Neural cell (in vitro differentiated cells): Measurements from ENCODE around the gene ROBO3. TPM values are rescaled to one million over a fixed set of nuclear protein-coding genes. Genes with fewer than 3 reads are reported as not detected.

Source experiments
- H2AFZ ChIP-seq: fragments of 200-600, 300-800 bp; sonication (generic), shearing (Covaris generic); 2 replicates; pipeline ENCODE4 v1.6.0; 2014; ENCODE audit warnings: low read depth, mild to moderate bottlenecking, antibody characterized with exemption, low read length, moderate library complexity
- H3F3A ChIP-seq: fragments of 200-600 bp; shearing (Covaris generic); 2 replicates; pipeline ENCODE4 v1.6.1; 2016; ENCODE audit warnings: mild to moderate bottlenecking, moderate library complexity, mixed read lengths, antibody characterized with exemption, low read length; ENCODE audit not compliant: insufficient read depth, poor library complexity, severe bottlenecking
- H3K27ac ChIP-seq: fragments of 200-600, 300-800 bp; sonication (generic), shearing (Covaris generic); 2 replicates; pipeline ENCODE4 v1.5.1; 2014; ENCODE audit warnings: mild to moderate bottlenecking, low read length, moderate library complexity
- H3K27me3 ChIP-seq: fragments of 300-800, 200-600 bp; sonication (generic), shearing (Covaris generic); 2 replicates; pipeline ENCODE4 v1.6.0; 2014; ENCODE audit warnings: mild to moderate bottlenecking, low read depth, low read length, moderate library complexity; ENCODE audit not compliant: insufficient read depth
- H3K36me3 ChIP-seq: fragments of 300-800, 200-600 bp; sonication (generic), shearing (Covaris generic); 2 replicates; pipeline ENCODE4 v1.5.1; 2014; ENCODE audit warnings: mild to moderate bottlenecking, antibody characterized with exemption, low read length, moderate library complexity; ENCODE audit not compliant: insufficient read depth
- H3K4me2 ChIP-seq: fragments of 300-800, 200-600 bp; sonication (generic), shearing (Covaris generic); 2 replicates; pipeline ENCODE4 v1.6.0; 2014; ENCODE audit warnings: mild to moderate bottlenecking, low read length
- H3K4me3 ChIP-seq: fragments of 300-800, 200-600 bp; sonication (generic), shearing (Covaris generic); 2 replicates; pipeline ENCODE4 v1.5.1; 2014; ENCODE audit warnings: mild to moderate bottlenecking, low read length, moderate library complexity
- H3K79me2 ChIP-seq: fragments of 200-600 bp; shearing (Covaris generic); replicated peaks from 2 replicates; pipeline ENCODE4 v1.6.0; 2014; ENCODE audit warnings: mild to moderate bottlenecking, low read length, moderate library complexity; ENCODE audit not compliant: insufficient read depth
- H3K9ac ChIP-seq: fragments of 300-800, 200-600 bp; sonication (generic), shearing (Covaris generic); 2 replicates; pipeline ENCODE4 v1.6.1; 2016; ENCODE audit warnings: mild to moderate bottlenecking, low read length, mixed read lengths
- H3K9me2 ChIP-seq: fragments of 200-600 bp; shearing (Covaris generic); 2 replicates; pipeline ENCODE4 v1.6.1; 2016; ENCODE audit warnings: mild to moderate bottlenecking, low read length, mixed read lengths; ENCODE audit not compliant: insufficient read depth
- H3K9me3 ChIP-seq: fragments of 200-600, 300-800 bp; sonication (generic), shearing (Covaris generic); 2 replicates; pipeline ENCODE4 v1.6.1; 2016; ENCODE audit warnings: mild to moderate bottlenecking, mixed run types, low read length, moderate library complexity, mixed read lengths
- H4K20me1 ChIP-seq: fragments of 200-600 bp; shearing (Covaris generic); 2 replicates; pipeline ENCODE4 v1.6.1; 2016; ENCODE audit warnings: mild to moderate bottlenecking, mixed run types; ENCODE audit not compliant: insufficient read depth
- EP300 ChIP-seq: fragments of 450-650 bp; conservative IDR thresholded peaks from 2 replicates; pipeline ENCODE4 v1.6.1; 2014; ENCODE audit warnings: antibody characterized with exemption, mild to moderate bottlenecking, moderate library complexity; ENCODE audit not compliant: poor library complexity, severe bottlenecking
- EZH2 ChIP-seq: fragments of 200-600, 300-800 bp; shearing (Covaris generic), sonication (generic); IDR thresholded peaks from 2 replicates; pipeline ENCODE4 v1.6.1; 2014; ENCODE audit warnings: antibody characterized with exemption, low read length, borderline replicate concordance, mild to moderate bottlenecking; ENCODE audit not compliant: insufficient read depth, poor library complexity, severe bottlenecking
- MXI1 ChIP-seq: fragments of 450-650 bp; conservative IDR thresholded peaks from 2 replicates; pipeline ENCODE4 v1.6.1; 2014; ENCODE audit warnings: antibody characterized with exemption, mild to moderate bottlenecking; ENCODE audit not compliant: poor library complexity, severe bottlenecking
- POLR2AphosphoS5 ChIP-seq: IDR thresholded peaks from 2 replicates; pipeline ENCODE4 v1.6.1; 2012
- SMC3 ChIP-seq: fragments of 450-650 bp; conservative IDR thresholded peaks from 2 replicates; pipeline ENCODE4 v1.6.1; 2014; ENCODE audit warnings: antibody characterized with exemption, mild to moderate bottlenecking, moderate library complexity; ENCODE audit not compliant: poor library complexity
- TAF1 ChIP-seq: IDR thresholded peaks from 2 replicates; pipeline ENCODE4 v1.6.1; 2012; ENCODE audit warnings: low read depth
- polyA plus RNA-seq: library from polyadenylated mRNA; depleted of rRNA; stranded (reverse); fragments of >200 nt; gene quantifications from 2 replicates; pipeline ENCODE4 v1.2.3, GENCODE V29; 2014
- TF ChIP-seq, protein P1 (sequence below): fragments of 450-650 bp; IDR thresholded peaks from 2 replicates; pipeline ENCODE4 v1.5.1; 2014; ENCODE audit warnings: antibody characterized with exemption, mild to moderate bottlenecking, moderate library complexity; ENCODE audit not compliant: poor library complexity, severe bottlenecking
- TF ChIP-seq, protein P2 (sequence below): IDR thresholded peaks from 2 replicates; pipeline ENCODE4 v1.6.1; 2012; ENCODE audit warnings: borderline replicate concordance

ROBO3 gene
- polyA plus RNA-seq, 1 donor from 2014 or later, result 12.8 TPM

DNA sequence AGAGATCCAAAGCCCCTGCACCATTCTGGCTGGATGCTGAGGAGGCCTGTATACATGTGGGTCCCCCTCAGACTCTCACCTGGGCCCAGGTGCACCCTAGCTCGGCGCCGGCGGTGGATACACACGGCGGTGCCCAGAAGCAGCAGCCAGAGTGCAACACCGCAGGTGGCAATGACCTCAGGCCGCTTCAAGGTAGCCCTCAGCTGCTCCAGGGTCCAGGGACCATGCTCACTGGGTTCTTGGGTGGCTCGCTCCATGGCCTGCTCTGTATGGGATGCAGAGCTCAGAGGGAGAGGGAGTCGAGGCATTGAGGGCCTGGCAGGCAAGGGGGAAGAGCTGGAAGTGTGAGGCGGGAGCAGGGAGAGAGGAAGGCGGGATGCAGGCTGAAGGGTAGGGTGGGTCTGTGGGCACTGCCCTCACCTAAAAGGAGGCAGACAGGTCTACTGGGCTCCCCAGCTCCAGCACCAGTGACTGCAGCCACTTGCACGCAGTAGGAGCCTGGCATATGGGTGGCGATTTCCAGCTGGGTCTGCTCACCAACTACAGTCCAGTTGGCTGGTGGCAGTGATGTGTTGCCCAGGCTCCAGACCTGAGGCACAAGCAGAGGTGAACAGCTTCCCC lies 28.7 kb downstream of the ROBO3 start:
- H3K9me2 ChIP-seq, result no peaks in the 10 kb centered on the region
- H3K79me2 ChIP-seq, result no peaks in the 10 kb centered on the region
- no peaks in the 10 kb centered on the region for H3K27me3 ChIP-seq
- H3K9ac ChIP-seq, result no peak overlapping the region
- no peak overlapping the region for H3K4me3 ChIP-seq
- H3K27ac ChIP-seq, result no peak overlapping the region
- H3K36me3 ChIP-seq, result no peaks in the 10 kb centered on the region
- no peak overlapping the region for H3K4me2 ChIP-seq
- no peaks in the 10 kb centered on the region for H3F3A ChIP-seq
- H2AFZ ChIP-seq, result no peak overlapping the region
- H4K20me1 ChIP-seq, result no peaks in the 10 kb centered on the region
- TF ChIP-seq, protein P1, sequence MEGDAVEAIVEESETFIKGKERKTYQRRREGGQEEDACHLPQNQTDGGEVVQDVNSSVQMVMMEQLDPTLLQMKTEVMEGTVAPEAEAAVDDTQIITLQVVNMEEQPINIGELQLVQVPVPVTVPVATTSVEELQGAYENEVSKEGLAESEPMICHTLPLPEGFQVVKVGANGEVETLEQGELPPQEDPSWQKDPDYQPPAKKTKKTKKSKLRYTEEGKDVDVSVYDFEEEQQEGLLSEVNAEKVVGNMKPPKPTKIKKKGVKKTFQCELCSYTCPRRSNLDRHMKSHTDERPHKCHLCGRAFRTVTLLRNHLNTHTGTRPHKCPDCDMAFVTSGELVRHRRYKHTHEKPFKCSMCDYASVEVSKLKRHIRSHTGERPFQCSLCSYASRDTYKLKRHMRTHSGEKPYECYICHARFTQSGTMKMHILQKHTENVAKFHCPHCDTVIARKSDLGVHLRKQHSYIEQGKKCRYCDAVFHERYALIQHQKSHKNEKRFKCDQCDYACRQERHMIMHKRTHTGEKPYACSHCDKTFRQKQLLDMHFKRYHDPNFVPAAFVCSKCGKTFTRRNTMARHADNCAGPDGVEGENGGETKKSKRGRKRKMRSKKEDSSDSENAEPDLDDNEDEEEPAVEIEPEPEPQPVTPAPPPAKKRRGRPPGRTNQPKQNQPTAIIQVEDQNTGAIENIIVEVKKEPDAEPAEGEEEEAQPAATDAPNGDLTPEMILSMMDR, result no peak
- no peak for TF ChIP-seq MXI1
- TF ChIP-seq, protein P2, sequence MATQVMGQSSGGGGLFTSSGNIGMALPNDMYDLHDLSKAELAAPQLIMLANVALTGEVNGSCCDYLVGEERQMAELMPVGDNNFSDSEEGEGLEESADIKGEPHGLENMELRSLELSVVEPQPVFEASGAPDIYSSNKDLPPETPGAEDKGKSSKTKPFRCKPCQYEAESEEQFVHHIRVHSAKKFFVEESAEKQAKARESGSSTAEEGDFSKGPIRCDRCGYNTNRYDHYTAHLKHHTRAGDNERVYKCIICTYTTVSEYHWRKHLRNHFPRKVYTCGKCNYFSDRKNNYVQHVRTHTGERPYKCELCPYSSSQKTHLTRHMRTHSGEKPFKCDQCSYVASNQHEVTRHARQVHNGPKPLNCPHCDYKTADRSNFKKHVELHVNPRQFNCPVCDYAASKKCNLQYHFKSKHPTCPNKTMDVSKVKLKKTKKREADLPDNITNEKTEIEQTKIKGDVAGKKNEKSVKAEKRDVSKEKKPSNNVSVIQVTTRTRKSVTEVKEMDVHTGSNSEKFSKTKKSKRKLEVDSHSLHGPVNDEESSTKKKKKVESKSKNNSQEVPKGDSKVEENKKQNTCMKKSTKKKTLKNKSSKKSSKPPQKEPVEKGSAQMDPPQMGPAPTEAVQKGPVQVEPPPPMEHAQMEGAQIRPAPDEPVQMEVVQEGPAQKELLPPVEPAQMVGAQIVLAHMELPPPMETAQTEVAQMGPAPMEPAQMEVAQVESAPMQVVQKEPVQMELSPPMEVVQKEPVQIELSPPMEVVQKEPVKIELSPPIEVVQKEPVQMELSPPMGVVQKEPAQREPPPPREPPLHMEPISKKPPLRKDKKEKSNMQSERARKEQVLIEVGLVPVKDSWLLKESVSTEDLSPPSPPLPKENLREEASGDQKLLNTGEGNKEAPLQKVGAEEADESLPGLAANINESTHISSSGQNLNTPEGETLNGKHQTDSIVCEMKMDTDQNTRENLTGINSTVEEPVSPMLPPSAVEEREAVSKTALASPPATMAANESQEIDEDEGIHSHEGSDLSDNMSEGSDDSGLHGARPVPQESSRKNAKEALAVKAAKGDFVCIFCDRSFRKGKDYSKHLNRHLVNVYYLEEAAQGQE, result no peak
- no peak for TF ChIP-seq EZH2
- no peak for TF ChIP-seq EP300
- TF ChIP-seq TAF1, result no peak
- TF ChIP-seq POLR2AphosphoS5, result no peak
- TF ChIP-seq SMC3, result no peak
- H3K9me3 ChIP-seq, result no peaks in the 10 kb centered on the region

DNA sequence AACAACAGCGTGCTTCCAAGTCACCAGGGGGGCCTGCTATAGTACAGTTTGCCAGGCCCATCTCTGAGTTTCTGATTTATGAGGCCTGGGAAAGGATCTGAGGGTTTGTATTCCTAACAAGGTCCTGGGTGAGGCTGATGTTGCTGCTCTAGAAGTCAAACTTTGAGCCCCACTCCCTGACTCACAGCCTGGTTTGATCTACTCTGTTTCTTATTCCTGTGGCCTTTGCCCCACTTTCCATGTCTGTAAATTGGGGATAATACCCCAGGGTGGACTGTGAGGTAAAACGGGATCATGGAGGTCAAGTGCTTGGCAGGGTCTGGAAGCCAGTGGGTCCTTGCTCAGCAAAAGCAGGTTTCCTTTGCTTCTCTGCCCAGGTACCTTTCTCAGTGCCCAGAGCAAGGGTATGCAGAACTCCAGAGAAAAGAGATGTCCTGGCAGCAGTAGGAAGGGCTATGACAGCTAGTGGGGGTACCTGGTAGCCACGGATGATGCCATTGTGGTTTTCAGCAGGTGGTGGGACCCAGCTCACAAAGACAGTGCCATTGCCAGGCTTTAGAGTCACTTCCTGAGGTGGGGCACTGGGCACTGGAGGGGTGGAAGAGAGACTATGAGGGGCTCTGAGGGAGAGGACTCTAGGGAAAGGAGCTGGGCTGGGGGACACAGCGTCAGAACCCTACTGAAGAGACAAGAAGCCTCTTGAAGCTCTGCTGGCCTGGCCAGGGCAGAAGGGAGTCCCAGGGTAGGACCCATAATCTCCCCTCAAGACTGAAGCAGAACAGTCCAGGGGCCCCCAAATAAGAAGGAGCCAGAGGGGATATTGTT lies 29.6 kb downstream of the ROBO3 start:
- H3K4me2 ChIP-seq, result no peak overlapping the region
- no peaks in the 10 kb centered on the region for H3K9me2 ChIP-seq
- H3K79me2 ChIP-seq, result no peaks in the 10 kb centered on the region
- no peak overlapping the region for H2AFZ ChIP-seq
- TF ChIP-seq, protein P1, result no peak
- no peak for TF ChIP-seq EP300
- no peak for TF ChIP-seq SMC3
- TF ChIP-seq TAF1, result no peak
- TF ChIP-seq MXI1, result no peak
- TF ChIP-seq, protein P2, result no peak
- TF ChIP-seq EZH2, result no peak
- no peak for TF ChIP-seq POLR2AphosphoS5
- no peak overlapping the region for H3K4me3 ChIP-seq
- no peaks in the 10 kb centered on the region for H3K36me3 ChIP-seq
- no peaks in the 10 kb centered on the region for H4K20me1 ChIP-seq
- H3K27me3 ChIP-seq, result no peaks in the 10 kb centered on the region
- no peak overlapping the region for H3K9ac ChIP-seq
- no peak overlapping the region for H3K27ac ChIP-seq
- no peaks in the 10 kb centered on the region for H3K9me3 ChIP-seq
- no peaks in the 10 kb centered on the region for H3F3A ChIP-seq
